T-helper 2 cell treated with Interferon-gamma antibody and Interleukin-4, amounts not matched to agents 5 μg/mL and 100 μg/mL, for 36 hours (primary cell): ENCODE results near the gene SCCPDH.

Source experiments
- DNase-seq: peaks from one replicate; pipeline ENCODE4 v3.0.0; 2021; ENCODE audit warnings: low spot score
- H3K27ac Mint-ChIP-seq: one replicate; pipeline ENCODE4 v1.8.0; 2021; ENCODE audit warnings: mild to moderate bottlenecking, mixed read lengths
- H3K27me3 Mint-ChIP-seq: one replicate; pipeline ENCODE4 v1.8.0; 2021; ENCODE audit warnings: low read depth, mixed read lengths
- H3K36me3 Mint-ChIP-seq: one replicate; pipeline ENCODE4 v1.8.0; 2021; ENCODE audit warnings: low read depth, mixed read lengths
- H3K4me1 Mint-ChIP-seq: one replicate; pipeline ENCODE4 v1.8.0; 2021; ENCODE audit warnings: low read depth, mixed read lengths
- H3K4me3 Mint-ChIP-seq: one replicate; pipeline ENCODE4 v1.8.0; 2022; ENCODE audit warnings: mild to moderate bottlenecking, moderate library complexity, mixed read lengths
- H3K9me3 Mint-ChIP-seq: one replicate; pipeline ENCODE4 v1.8.0; 2021; ENCODE audit warnings: mixed read lengths

SCCPDH gene

GRCh38 chr1:246775531-246776385 is 51.5 kb downstream of the SCCPDH start:
- no peaks in the 10 kb centered on the region for H3K9me3 Mint-ChIP-seq
- peaks cover 2% of the 10 kb centered on the region for H3K4me1 Mint-ChIP-seq
- no peak for DNase-seq
- H3K4me3 Mint-ChIP-seq = no peak overlapping the region
- H3K36me3 Mint-ChIP-seq = peaks cover 10% of the 10 kb centered on the region
- H3K27ac Mint-ChIP-seq = no peak overlapping the region
- no peaks in the 10 kb centered on the region for H3K27me3 Mint-ChIP-seq

- Mint-ChIP-seq H3K4me1 (peaks cover 2% of the 10 kb centered on the region), H3K27ac (no peak overlapping the region), H3K36me3 (peaks cover 10% of the 10 kb centered on the region), H3K27me3 (no peaks in the 10 kb centered on the region), H3K9me3 (no peaks in the 10 kb centered on the region), H3K4me3 (no peak overlapping the region)
- no peak for DNase-seq
Observed at GRCh38 chr1:246776923-246777322, 52.7 kb downstream of the SCCPDH start.

DNA sequence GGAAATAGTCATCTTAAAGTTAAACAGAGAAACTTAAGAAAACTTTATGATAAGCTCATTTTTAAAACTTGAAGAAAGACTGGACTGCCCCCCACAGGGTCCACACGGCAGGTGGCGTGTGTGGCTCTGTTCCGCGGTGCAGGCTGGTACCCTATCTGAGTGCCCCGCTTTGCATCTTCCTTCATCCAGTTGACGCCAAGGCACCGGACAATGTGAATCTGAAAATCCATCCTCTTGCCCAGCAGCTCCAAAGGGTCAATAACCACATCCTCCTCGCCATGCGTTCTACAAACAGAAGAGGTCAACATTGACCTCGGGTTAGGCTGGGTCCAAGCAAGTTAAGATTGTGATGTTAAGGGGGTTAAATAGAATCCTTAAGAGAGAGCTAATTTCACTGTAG is 54.5 kb downstream of the SCCPDH start:
- Mint-ChIP-seq H3K27me3 (no peaks in the 10 kb centered on the region), H3K27ac (no peak overlapping the region), H3K4me1 (peaks cover 9% of the 10 kb centered on the region), H3K4me3 (no peak overlapping the region), H3K9me3 (no peaks in the 10 kb centered on the region), H3K36me3 (peaks cover 7% of the 10 kb centered on the region)
- no peak for DNase-seq

GRCh38 chr1:246779561-246780175 is 55.5 kb downstream of the SCCPDH start:
- Mint-ChIP-seq H3K4me1 (peaks cover 9% of the 10 kb centered on the region), H3K4me3 (no peak overlapping the region), H3K27me3 (no peaks in the 10 kb centered on the region), H3K9me3 (no peaks in the 10 kb centered on the region), H3K27ac (no peak overlapping the region), H3K36me3 (peaks cover 7% of the 10 kb centered on the region)
- no peak for DNase-seq

- no peak overlapping the region for H3K27ac Mint-ChIP-seq
- no peaks in the 10 kb centered on the region for H3K27me3 Mint-ChIP-seq
- H3K4me3 Mint-ChIP-seq = no peak overlapping the region
- H3K9me3 Mint-ChIP-seq = no peaks in the 10 kb centered on the region
- peaks cover 9% of the 10 kb centered on the region for H3K4me1 Mint-ChIP-seq
- H3K36me3 Mint-ChIP-seq = peaks cover 7% of the 10 kb centered on the region
- no peak for DNase-seq
Observed at GRCh38 chr1:246780264-246780663, 56.1 kb downstream of the SCCPDH start.

DNA sequence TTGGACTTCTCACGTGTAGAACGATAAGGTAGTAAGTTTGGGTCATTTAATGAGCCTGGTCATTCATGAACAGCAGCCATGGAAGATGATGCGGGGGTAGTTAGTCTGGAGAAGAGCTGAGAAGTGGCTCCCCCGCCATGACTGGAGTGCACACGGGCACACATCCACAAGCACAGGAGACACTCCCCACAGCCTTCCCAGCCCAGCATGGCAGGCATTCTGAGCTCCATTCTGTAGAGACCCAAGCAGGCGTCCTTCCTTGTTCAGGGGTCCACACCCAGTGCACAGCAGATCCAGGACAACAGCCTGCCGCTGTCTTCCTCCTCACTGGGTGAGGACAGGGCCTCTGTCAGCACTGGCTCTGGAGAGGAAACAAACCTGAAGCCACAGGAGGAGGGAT is 57.0 kb downstream of the SCCPDH start:
- DNase-seq = no peak
- no peaks in the 10 kb centered on the region for H3K27me3 Mint-ChIP-seq
- H3K27ac Mint-ChIP-seq = no peak overlapping the region
- H3K9me3 Mint-ChIP-seq = no peaks in the 10 kb centered on the region
- H3K4me1 Mint-ChIP-seq = peaks cover 9% of the 10 kb centered on the region
- no peak overlapping the region for H3K4me3 Mint-ChIP-seq
- peaks cover 3% of the 10 kb centered on the region for H3K36me3 Mint-ChIP-seq

DNA sequence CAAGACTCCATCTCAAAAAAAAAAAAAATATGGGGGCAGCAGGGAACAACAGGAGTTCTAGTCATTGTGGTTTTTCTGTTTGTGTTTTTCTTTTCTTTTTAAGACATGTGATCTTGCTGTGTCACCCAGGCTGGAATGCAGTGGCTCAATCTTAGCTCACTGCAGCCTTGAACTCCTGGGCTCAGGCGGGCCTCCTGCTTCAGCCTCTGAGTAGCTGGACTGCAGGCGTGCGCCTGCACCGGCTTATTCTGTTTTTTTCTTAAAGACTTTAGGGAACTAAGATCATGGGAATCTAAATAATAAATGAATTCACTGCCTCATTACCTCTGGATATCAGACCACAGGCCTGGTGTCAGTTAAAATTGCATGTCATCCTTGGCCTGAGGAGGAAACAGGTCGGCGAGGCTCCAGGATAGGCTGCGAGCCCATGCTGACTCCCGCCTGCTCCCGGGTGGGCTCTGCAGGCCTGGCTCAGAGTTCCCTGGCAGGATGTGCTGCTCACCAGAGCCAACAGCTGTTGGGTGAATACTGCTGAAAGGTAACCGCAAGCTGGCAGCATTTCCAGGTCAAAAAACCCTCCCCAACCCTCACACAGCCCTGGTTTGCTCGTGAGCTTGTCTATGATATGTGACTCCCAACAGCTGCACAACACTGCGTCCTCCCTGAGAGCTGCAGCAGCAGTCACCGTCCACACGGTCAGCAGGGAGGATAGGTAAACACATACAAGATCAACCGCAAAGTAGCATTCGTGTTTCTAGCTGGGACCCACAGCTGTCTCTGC is 58.1 kb downstream of the SCCPDH start:
- H3K9me3 Mint-ChIP-seq = no peaks in the 10 kb centered on the region
- no peak overlapping the region for H3K4me3 Mint-ChIP-seq
- DNase-seq = no peak
- peaks cover 2% of the 10 kb centered on the region for H3K36me3 Mint-ChIP-seq
- peak overlapping the region; percentile 20 for H3K27ac Mint-ChIP-seq
- H3K4me1 Mint-ChIP-seq = peaks cover 9% of the 10 kb centered on the region
- H3K27me3 Mint-ChIP-seq = no peaks in the 10 kb centered on the region

DNA sequence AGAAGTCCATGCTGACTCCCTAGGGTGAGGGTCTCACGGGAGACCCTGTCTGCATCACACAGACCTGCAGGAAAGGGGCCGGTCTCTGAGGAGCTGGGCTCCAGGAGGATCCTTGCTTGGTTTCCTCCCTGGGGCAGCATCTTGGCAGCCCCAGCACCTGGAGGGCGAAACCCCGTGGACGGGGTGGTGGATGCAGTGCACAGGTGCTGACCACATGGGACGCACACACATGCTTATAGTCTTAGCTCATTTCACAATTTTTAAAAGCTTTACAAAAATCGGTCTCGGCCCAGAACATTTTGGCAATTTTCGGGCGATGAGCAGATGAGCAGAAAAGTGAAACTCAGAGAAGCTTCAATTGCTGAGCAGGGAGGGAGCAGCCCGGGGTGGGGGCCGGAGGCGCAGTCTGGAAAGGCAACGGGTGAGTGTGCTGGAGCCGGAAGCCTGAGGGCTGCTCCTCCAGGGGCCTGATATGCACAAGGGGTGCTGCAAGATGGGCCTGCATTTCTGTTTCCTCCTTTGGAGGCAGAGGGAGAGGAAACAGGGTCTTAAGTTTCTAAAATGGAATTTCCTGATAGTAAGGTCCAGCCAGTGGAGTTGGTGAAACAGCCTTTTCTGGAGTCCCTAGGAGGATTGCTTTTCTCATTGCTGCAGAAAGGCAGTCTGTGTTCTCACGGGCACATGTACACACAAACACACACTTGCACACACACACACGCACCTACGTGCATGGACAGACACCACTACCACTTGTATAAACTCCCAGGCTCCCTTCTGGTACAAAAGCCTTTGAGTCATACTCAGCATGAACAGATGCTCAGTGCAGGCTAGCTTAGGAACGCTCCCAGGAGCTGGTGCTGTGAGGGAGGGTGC is 60.6 kb downstream of the SCCPDH start:
- no peak for DNase-seq
- Mint-ChIP-seq H3K36me3 (no peaks in the 10 kb centered on the region), H3K4me3 (peak overlapping the region; percentile 58), H3K27ac (no peak overlapping the region), H3K4me1 (peaks cover 10% of the 10 kb centered on the region), H3K9me3 (no peaks in the 10 kb centered on the region), H3K27me3 (no peaks in the 10 kb centered on the region)

DNA sequence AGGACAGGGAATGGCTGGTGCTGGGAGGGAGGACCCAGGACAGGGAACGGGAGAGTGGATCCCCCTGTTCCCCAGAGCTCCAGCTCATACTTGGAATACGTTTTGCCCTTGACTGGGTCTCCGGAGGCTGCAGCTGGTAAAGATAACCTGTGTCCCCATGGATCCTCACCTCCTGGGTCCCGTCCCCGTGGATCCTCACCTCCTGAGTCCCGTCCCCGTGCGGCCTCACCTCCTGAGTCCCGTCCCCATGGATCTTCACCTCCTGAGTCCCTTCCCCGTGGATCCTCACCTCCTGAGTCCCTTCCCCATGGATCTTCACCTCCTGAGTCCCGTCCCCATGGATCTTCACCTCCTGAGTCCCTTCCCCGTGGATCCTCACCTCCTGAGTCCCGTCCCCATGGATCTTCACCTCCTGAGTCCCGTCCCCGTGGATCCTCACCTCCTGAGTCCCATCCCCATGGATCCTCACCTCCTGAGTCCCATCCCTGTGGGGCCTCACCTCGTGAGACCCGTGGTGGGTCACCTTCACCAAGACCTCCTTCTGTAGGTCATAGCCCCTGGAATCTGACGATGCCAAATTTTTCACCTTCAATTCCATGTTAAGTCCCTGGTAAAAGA is 61.4 kb downstream of the SCCPDH start:
- H3K36me3 Mint-ChIP-seq = no peaks in the 10 kb centered on the region
- no peaks in the 10 kb centered on the region for H3K9me3 Mint-ChIP-seq
- no peak overlapping the region for H3K4me3 Mint-ChIP-seq
- H3K27me3 Mint-ChIP-seq = no peaks in the 10 kb centered on the region
- H3K4me1 Mint-ChIP-seq = peaks cover 10% of the 10 kb centered on the region
- no peak overlapping the region for H3K27ac Mint-ChIP-seq
- no peak for DNase-seq

DNA sequence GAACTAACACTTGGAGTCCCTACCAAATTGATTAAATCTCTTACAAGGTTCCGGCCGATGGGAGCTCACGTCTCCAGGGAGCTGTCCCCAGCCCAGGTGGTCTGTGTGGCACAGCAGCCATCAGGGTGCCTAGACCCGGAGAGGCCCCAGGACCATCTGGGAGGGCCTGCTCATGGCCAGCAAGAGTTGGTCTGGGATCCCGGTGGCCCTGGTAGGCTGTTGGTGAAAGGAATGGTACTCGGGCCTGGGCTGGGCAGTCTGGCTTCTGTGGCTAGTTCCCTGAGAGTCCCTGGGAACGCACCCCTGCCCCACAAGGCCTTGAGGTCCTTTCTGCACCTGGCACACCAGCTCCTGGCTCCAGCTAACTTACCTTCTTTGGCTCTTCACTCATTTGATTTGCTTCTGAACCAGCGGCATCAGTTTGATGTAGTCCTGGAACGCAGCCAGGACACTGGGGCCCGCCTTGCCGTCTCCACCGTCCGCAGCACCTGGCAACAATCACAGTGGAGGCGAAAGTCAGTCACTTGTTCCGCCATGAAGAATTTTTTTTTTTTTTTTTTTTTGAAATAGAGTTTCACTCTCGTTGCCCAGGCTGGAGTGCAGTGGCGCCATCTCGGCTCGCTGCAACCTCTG is 62.5 kb downstream of the SCCPDH start:
- Mint-ChIP-seq H3K36me3 (no peaks in the 10 kb centered on the region), H3K27ac (no peak overlapping the region), H3K4me1 (peaks cover 10% of the 10 kb centered on the region), H3K27me3 (no peaks in the 10 kb centered on the region), H3K9me3 (no peaks in the 10 kb centered on the region), H3K4me3 (no peak overlapping the region)
- no peak for DNase-seq

DNA sequence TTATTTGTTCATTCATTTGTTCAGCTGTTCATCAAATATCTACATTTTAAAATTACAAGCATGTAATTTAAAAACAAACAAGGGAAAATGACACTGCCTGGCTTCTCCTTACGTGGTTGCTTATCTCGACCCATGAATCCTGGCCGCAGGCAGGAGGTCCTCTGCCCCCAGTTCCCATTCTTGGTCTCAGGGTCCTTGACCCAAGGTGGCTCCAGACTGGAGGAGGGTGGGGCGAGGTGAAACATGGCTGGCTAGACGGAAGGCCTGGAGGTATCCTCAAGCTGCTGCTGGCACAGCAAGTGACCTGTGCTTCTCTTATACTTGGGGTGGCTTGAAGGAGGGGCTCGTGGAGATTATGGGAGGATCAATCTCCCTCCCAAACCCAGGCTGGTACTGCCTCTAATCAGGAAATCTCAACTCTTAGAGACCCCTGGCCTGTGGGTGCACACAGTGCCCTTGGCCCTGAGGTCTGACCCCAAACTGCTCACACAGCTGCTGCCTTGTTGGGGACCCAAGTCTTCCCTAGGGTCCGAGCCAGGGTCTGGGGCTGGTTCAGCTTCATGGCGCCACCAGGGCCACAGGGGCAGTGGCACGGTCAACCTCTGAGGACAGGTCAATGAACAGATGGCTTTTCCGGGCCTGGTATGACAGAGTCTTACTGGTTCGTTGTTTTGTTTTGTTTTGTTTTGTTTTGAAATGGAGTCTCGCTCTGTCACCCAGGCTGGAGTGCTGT is 63.7 kb downstream of the SCCPDH start:
- no peak overlapping the region for H3K27ac Mint-ChIP-seq
- H3K4me1 Mint-ChIP-seq = peaks cover 2% of the 10 kb centered on the region
- H3K9me3 Mint-ChIP-seq = no peaks in the 10 kb centered on the region
- no peak overlapping the region for H3K4me3 Mint-ChIP-seq
- H3K27me3 Mint-ChIP-seq = no peaks in the 10 kb centered on the region
- DNase-seq = no peak
- no peaks in the 10 kb centered on the region for H3K36me3 Mint-ChIP-seq

- Mint-ChIP-seq H3K4me3 (no peak overlapping the region), H3K27ac (no peak overlapping the region), H3K36me3 (no peaks in the 10 kb centered on the region)
Observed at GRCh38 chr1:246788895-246789338, 64.7 kb downstream of the SCCPDH start.

More at GRCh38 chr1:246788895-246789338, 64.7 kb downstream of the SCCPDH start:
- DNase-seq = no peak
- Mint-ChIP-seq H3K9me3 (no peaks in the 10 kb centered on the region), H3K4me1 (peaks cover 2% of the 10 kb centered on the region), H3K27me3 (no peaks in the 10 kb centered on the region)
